T-helper 1 cell treated with Interleukin-12 subunit alpha and Interleukin-12 subunit beta and Interleukin-4 antibody, amounts not matched to agents 30 μg/mL and 1 μg/mL, for 36 hours (primary cell): ENCODE measurements around the gene SFXN3.

Experiments used
- H3K27ac Mint-ChIP-seq: one replicate; pipeline ENCODE4 v1.8.0; 2021; ENCODE audit warnings: mild to moderate bottlenecking, mixed read lengths
- H3K27me3 Mint-ChIP-seq: one replicate; pipeline ENCODE4 v1.8.0; 2021; ENCODE audit warnings: low read depth, mixed read lengths
- H3K36me3 Mint-ChIP-seq: one replicate; pipeline ENCODE4 v1.8.0; 2021; ENCODE audit warnings: low read depth, mixed read lengths
- H3K4me1 Mint-ChIP-seq: one replicate; pipeline ENCODE4 v1.8.0; 2021; ENCODE audit warnings: low read depth, mixed read lengths
- H3K4me3 Mint-ChIP-seq: one replicate; pipeline ENCODE4 v1.8.0; 2021; ENCODE audit warnings: mild to moderate bottlenecking, moderate library complexity, mixed read lengths
- H3K9me3 Mint-ChIP-seq: one replicate; pipeline ENCODE4 v1.8.0; 2021; ENCODE audit warnings: mixed read lengths

The SFXN3 gene

GRCh38 chr10:101006593-101007098 lies 24.4 kb upstream of the SFXN3 start:
- H3K9me3 Mint-ChIP-seq = no peaks in the 10 kb centered on the region
- no peak overlapping the region for H3K4me3 Mint-ChIP-seq
- H3K36me3 Mint-ChIP-seq = no peaks in the 10 kb centered on the region
- H3K27ac Mint-ChIP-seq = no peak overlapping the region
- H3K4me1 Mint-ChIP-seq = no peaks in the 10 kb centered on the region
- H3K27me3 Mint-ChIP-seq = no peaks in the 10 kb centered on the region

GRCh38 chr10:101007099-101007711 lies 23.8 kb upstream of the SFXN3 start:
- Mint-ChIP-seq H3K4me1 (no peaks in the 10 kb centered on the region), H3K27ac (no peak overlapping the region), H3K9me3 (no peaks in the 10 kb centered on the region), H3K4me3 (no peak overlapping the region), H3K27me3 (no peaks in the 10 kb centered on the region), H3K36me3 (no peaks in the 10 kb centered on the region)

GRCh38 chr10:101007915-101008822 lies 22.9 kb upstream of the SFXN3 start:
- H3K4me1 Mint-ChIP-seq = peaks cover 5% of the 10 kb centered on the region
- no peaks in the 10 kb centered on the region for H3K36me3 Mint-ChIP-seq
- no peaks in the 10 kb centered on the region for H3K9me3 Mint-ChIP-seq
- H3K27ac Mint-ChIP-seq = no peak overlapping the region
- no peaks in the 10 kb centered on the region for H3K27me3 Mint-ChIP-seq
- H3K4me3 Mint-ChIP-seq = no peak overlapping the region

- Mint-ChIP-seq H3K27me3 (no peaks in the 10 kb centered on the region), H3K9me3 (no peaks in the 10 kb centered on the region), H3K4me3 (no peak overlapping the region), H3K4me1 (peaks cover 7% of the 10 kb centered on the region), H3K36me3 (no peaks in the 10 kb centered on the region), H3K27ac (no peak overlapping the region)
These were observed 22.1 kb upstream of the SFXN3 start for GRCh38 chr10:101008823-101009423.

GRCh38 chr10:101010329-101010728 lies 20.7 kb upstream of the SFXN3 start:
- no peaks in the 10 kb centered on the region for H3K9me3 Mint-ChIP-seq
- H3K27ac Mint-ChIP-seq = no peak overlapping the region
- H3K4me1 Mint-ChIP-seq = peaks cover 9% of the 10 kb centered on the region
- no peaks in the 10 kb centered on the region for H3K36me3 Mint-ChIP-seq
- peaks cover 12% of the 10 kb centered on the region for H3K27me3 Mint-ChIP-seq
- H3K4me3 Mint-ChIP-seq = no peak overlapping the region

- Mint-ChIP-seq H3K9me3 (no peaks in the 10 kb centered on the region), H3K4me3 (no peak overlapping the region), H3K27me3 (peaks cover 21% of the 10 kb centered on the region), H3K4me1 (peaks cover 9% of the 10 kb centered on the region), H3K36me3 (no peaks in the 10 kb centered on the region), H3K27ac (no peak overlapping the region)
These were observed 19.3 kb upstream of the SFXN3 start for GRCh38 chr10:101011517-101012423.

- Mint-ChIP-seq H3K27me3 (peaks cover 31% of the 10 kb centered on the region), H3K4me3 (no peak overlapping the region), H3K9me3 (no peaks in the 10 kb centered on the region), H3K36me3 (no peaks in the 10 kb centered on the region), H3K4me1 (peaks cover 9% of the 10 kb centered on the region), H3K27ac (no peak overlapping the region)
These were observed 18.3 kb upstream of the SFXN3 start for GRCh38 chr10:101012525-101013364.

- Mint-ChIP-seq H3K4me3 (no peak overlapping the region), H3K27ac (no peak overlapping the region), H3K9me3 (no peaks in the 10 kb centered on the region), H3K36me3 (no peaks in the 10 kb centered on the region), H3K4me1 (peaks cover 9% of the 10 kb centered on the region), H3K27me3 (peaks cover 35% of the 10 kb centered on the region)
These were observed 17.6 kb upstream of the SFXN3 start for GRCh38 chr10:101013365-101013825.

GRCh38 chr10:101014230-101014884 lies 16.7 kb upstream of the SFXN3 start:
- Mint-ChIP-seq H3K4me3 (no peak overlapping the region), H3K27ac (no peak overlapping the region), H3K27me3 (peaks cover 40% of the 10 kb centered on the region), H3K4me1 (peaks cover 9% of the 10 kb centered on the region), H3K36me3 (no peaks in the 10 kb centered on the region), H3K9me3 (no peaks in the 10 kb centered on the region)

- Mint-ChIP-seq H3K27me3 (peaks cover 43% of the 10 kb centered on the region), H3K4me1 (peaks cover 11% of the 10 kb centered on the region), H3K9me3 (no peaks in the 10 kb centered on the region), H3K4me3 (no peak overlapping the region), H3K27ac (no peak overlapping the region), H3K36me3 (no peaks in the 10 kb centered on the region)
These were observed 16.0 kb upstream of the SFXN3 start for GRCh38 chr10:101014966-101015581.

- no peak overlapping the region for H3K27ac Mint-ChIP-seq
- H3K27me3 Mint-ChIP-seq = peaks cover 46% of the 10 kb centered on the region
- H3K4me3 Mint-ChIP-seq = no peak overlapping the region
- no peaks in the 10 kb centered on the region for H3K36me3 Mint-ChIP-seq
- H3K4me1 Mint-ChIP-seq = peaks cover 11% of the 10 kb centered on the region
- no peaks in the 10 kb centered on the region for H3K9me3 Mint-ChIP-seq
These were observed 15.5 kb upstream of the SFXN3 start for GRCh38 chr10:101015582-101015973.

- Mint-ChIP-seq H3K4me3 (no peak overlapping the region), H3K4me1 (peaks cover 11% of the 10 kb centered on the region), H3K27ac (no peak overlapping the region), H3K27me3 (peaks cover 51% of the 10 kb centered on the region), H3K36me3 (no peaks in the 10 kb centered on the region), H3K9me3 (no peaks in the 10 kb centered on the region)
These were observed 14.2 kb upstream of the SFXN3 start for GRCh38 chr10:101016814-101017213.
